GM18870 (cell line): Measurements from ENCODE around the gene FCHSD1.
A peak's percentile ranks its signal among the peaks of the same experiment; 100 is the strongest.
"Not testable (repeated sequence)": the region's sequence is repeated elsewhere in the genome, so short reads cannot be mapped to it uniquely, and the experiment has no call there.

ENCODE experiments used
- ATAC-seq: cut with Tn5 transposase; IDR thresholded peaks from one replicate; pipeline ENCODE4 v1.9.1; 2021; ENCODE audit warnings: moderate library complexity; ENCODE audit not compliant: unreplicated experiment

Gene FCHSD1

GRCh38 chr5:141618030-141618803 lies 33.0 kb downstream of the FCHSD1 start:
- ATAC-seq: peak; percentile 25

- no peak for ATAC-seq
Observed at GRCh38 chr5:141617682-141618029, 33.6 kb downstream of the FCHSD1 start.

GRCh38 chr5:141617128-141617527 lies 34.1 kb downstream of the FCHSD1 start:
- ATAC-seq: no peak

GRCh38 chr5:141615991-141616720 lies 35.1 kb downstream of the FCHSD1 start:
- ATAC-seq: no peak

- ATAC-seq: no peak
Observed at GRCh38 chr5:141613344-141613743, 37.9 kb downstream of the FCHSD1 start.

- ATAC-seq: no peak
Observed at GRCh38 chr5:141611289-141611688, 39.9 kb downstream of the FCHSD1 start.

GRCh38 chr5:141609921-141610320 lies 41.3 kb downstream of the FCHSD1 start:
- not testable (repeated sequence) for ATAC-seq

GRCh38 chr5:141609044-141609443 lies 42.2 kb downstream of the FCHSD1 start:
- ATAC-seq: no peak

GRCh38 chr5:141608557-141608956 lies 42.7 kb downstream of the FCHSD1 start:
- no peak for ATAC-seq

GRCh38 chr5:141608046-141608445 lies 43.2 kb downstream of the FCHSD1 start:
- no peak for ATAC-seq

- ATAC-seq: peak; percentile 91
Observed at GRCh38 chr5:141605523-141606277, 45.5 kb downstream of the FCHSD1 start.

- no peak for ATAC-seq
Observed at GRCh38 chr5:141603923-141604717, 47.1 kb downstream of the FCHSD1 start.

- no peak for ATAC-seq
Observed at GRCh38 chr5:141602606-141603005, 48.6 kb downstream of the FCHSD1 start.

GRCh38 chr5:141598391-141599345 lies 52.5 kb downstream of the FCHSD1 start:
- no peak for ATAC-seq

GRCh38 chr5:141597814-141598213 lies 53.4 kb downstream of the FCHSD1 start:
- ATAC-seq: no peak

GRCh38 chr5:141597394-141597793 lies 53.8 kb downstream of the FCHSD1 start:
- no peak for ATAC-seq

GRCh38 chr5:141596867-141597266 lies 54.4 kb downstream of the FCHSD1 start:
- ATAC-seq: no peak

- no peak for ATAC-seq
Observed at GRCh38 chr5:141590127-141590526, 61.1 kb downstream of the FCHSD1 start.
